OCI-LY7 (cell line): ENCODE measurements around the gene OR1L6. TPM values are rescaled to one million over a fixed set of nuclear protein-coding genes. Genes with fewer than 3 reads are reported as not detected.

Source experiments
- BruUV-seq: library from RNA; stranded (reverse); fragments of 400-500 nt; replicated peaks from 2 replicates; lab custom pipeline; 2021; lab: Mats Ljungman, UMichigan
- CTCF ChIA-PET: fragments of 300-600 bp; sonication (Branson Sonifier 250); formaldehyde crosslinking; loops from one replicate; lab custom pipeline; 2022; ENCODE audit warnings: antibody characterized with exemption; ENCODE audit not compliant: unreplicated experiment; lab: Charles Lee
- POLR2A ChIA-PET: fragments of 300-600 bp; sonication (Branson Sonifier 250); formaldehyde crosslinking; loops from one replicate; lab custom pipeline; 2022; ENCODE audit warnings: antibody characterized with exemption; lab: Charles Lee
- DNase-seq: peaks from one replicate; pipeline ENCODE4 v3.0.0-alpha.2; 2015; ENCODE audit warnings: low spot score
- H2AFZ ChIP-seq: fragments of 200-600 bp; sonication (generic), shearing (Covaris generic); 2 replicates; pipeline ENCODE4 v1.6.1; 2014; ENCODE audit warnings: mild to moderate bottlenecking, antibody characterized with exemption, low read length, moderate library complexity
- H3K27ac ChIP-seq: fragments of 200-600 bp; sonication (generic); 2 replicates; pipeline ENCODE4 v1.5.1; 2014; ENCODE audit warnings: mixed run types, low read depth, mild to moderate bottlenecking, moderate library complexity, low read length, inconsistent platforms; ENCODE audit not compliant: poor library complexity, severe bottlenecking
- H3K36me3 ChIP-seq: fragments of 200-600 bp; sonication (generic); 2 replicates; pipeline ENCODE4 v1.6.1; 2014; ENCODE audit warnings: mild to moderate bottlenecking, antibody characterized with exemption, low read length, moderate library complexity, mixed read lengths; ENCODE audit not compliant: insufficient read depth
- H3K4me1 ChIP-seq: fragments of 200-600 bp; sonication (generic); 2 replicates; pipeline ENCODE4 v1.5.1; 2014; ENCODE audit warnings: mild to moderate bottlenecking, low read length; ENCODE audit not compliant: insufficient read depth, poor library complexity, severe bottlenecking
- H3K4me2 ChIP-seq: fragments of 200-600 bp; sonication (generic); 2 replicates; pipeline ENCODE4 v1.6.1; 2014; ENCODE audit warnings: mild to moderate bottlenecking, low read length
- H3K4me3 ChIP-seq: fragments of 200-600 bp; sonication (generic); 2 replicates; pipeline ENCODE4 v1.5.1; 2014; ENCODE audit warnings: mild to moderate bottlenecking, low read depth, low read length; ENCODE audit not compliant: poor library complexity, severe bottlenecking
- H3K79me2 ChIP-seq: fragments of 200-600 bp; sonication (generic); 2 replicates; pipeline ENCODE4 v1.6.1; 2016; ENCODE audit warnings: low read depth, mild to moderate bottlenecking, low read length, moderate library complexity, mixed read lengths; ENCODE audit not compliant: insufficient read depth
- H3K9me2 ChIP-seq: fragments of 200-600 bp; sonication (generic); 2 replicates; pipeline ENCODE4 v1.6.1; 2016; ENCODE audit warnings: mild to moderate bottlenecking, low read length, mixed read lengths; ENCODE audit not compliant: insufficient read depth
- H3K9me3 ChIP-seq: fragments of 200-600 bp; sonication (generic); 2 replicates; pipeline ENCODE4 v1.6.1; 2014; ENCODE audit warnings: mild to moderate bottlenecking, mixed run types, low read length, mixed read lengths
- H4K20me1 ChIP-seq: fragments of 200-600 bp; sonication (generic); 2 replicates; pipeline ENCODE4 v1.6.1; 2014; ENCODE audit warnings: mild to moderate bottlenecking, antibody characterized with exemption, low read length, moderate library complexity, mixed read lengths; ENCODE audit not compliant: insufficient read depth
- EZH2phosphoT487 ChIP-seq: fragments of 200-600 bp; sonication (generic); IDR thresholded peaks from 2 replicates; pipeline ENCODE4 v1.6.1; 2018; ENCODE audit warnings: low read depth, borderline replicate concordance, mild to moderate bottlenecking, mixed run types, antibody characterized with exemption, low read length, moderate library complexity, mixed read lengths
- intact Hi-C: fragments of 100-400 bp; cut with micrococcal nuclease; formaldehyde crosslinking; loops from one replicate; pipeline ENCODE4 v1.10.0; 2022; ENCODE audit not compliant: unreplicated experiment
- total RNA-seq, 2 experiments: library from RNA; depleted of rRNA in 1 of 2; stranded (reverse); fragments of >200 nt in 1 of 2; shearing (Covaris generic) in 1 of 2; gene quantifications; 2 replicates each; pipeline ENCODE4 v1.2.3, GENCODE V29; 2014 to 2022
- TF ChIP-seq, protein P1 (sequence below): fragments of 200-600 bp; sonication (generic); conservative IDR thresholded peaks from 2 replicates; pipeline ENCODE4 v1.5.1; 2014; ENCODE audit warnings: mild to moderate bottlenecking, antibody characterized with exemption, low read length, moderate library complexity, mixed read lengths

The OR1L6 gene
- total RNA-seq, 2 experiments from 2014 or later = not detected

DNA sequence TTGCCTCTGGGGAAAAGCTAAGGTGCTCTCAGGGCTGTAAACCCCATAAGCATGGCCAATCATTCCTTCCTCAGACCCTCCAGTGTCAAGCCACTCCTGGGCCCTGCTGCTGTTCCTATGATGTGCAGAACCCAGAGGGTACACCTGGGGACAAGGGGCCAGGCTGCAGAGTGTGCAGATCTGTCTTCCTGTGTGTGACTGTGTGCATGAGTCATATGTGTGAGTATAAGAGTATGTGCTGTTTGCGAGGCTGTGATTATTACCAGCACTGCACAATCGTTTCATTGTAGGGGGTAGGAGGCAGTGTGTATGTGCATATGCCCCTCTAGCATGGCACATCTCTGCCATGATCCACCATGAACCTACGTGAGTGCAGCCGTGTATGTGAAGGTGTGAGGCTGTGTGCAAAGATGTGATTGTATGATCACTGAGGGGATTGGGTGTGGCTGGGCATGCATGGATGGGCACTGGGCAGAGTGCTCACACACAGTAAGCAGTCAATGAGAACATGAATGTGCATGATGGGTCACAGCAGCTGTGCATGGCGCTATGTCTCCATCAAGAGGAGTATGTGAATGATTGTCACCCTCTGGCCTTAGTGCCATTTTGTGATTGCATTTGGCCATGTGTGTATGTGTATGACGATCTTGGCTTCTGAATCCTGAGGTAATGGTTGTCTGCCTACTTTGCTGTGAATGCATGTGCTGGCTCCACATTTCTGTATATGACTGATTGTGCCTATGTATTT, 55.4 kb downstream of the OR1L6 start:
- POLR2A ChIA-PET = no interaction called here
- no peaks in the 10 kb centered on the region for H3K9me2 ChIP-seq
- H4K20me1 ChIP-seq = no peaks in the 10 kb centered on the region
- no peak for TF ChIP-seq EZH2phosphoT487
- TF ChIP-seq, protein P1, sequence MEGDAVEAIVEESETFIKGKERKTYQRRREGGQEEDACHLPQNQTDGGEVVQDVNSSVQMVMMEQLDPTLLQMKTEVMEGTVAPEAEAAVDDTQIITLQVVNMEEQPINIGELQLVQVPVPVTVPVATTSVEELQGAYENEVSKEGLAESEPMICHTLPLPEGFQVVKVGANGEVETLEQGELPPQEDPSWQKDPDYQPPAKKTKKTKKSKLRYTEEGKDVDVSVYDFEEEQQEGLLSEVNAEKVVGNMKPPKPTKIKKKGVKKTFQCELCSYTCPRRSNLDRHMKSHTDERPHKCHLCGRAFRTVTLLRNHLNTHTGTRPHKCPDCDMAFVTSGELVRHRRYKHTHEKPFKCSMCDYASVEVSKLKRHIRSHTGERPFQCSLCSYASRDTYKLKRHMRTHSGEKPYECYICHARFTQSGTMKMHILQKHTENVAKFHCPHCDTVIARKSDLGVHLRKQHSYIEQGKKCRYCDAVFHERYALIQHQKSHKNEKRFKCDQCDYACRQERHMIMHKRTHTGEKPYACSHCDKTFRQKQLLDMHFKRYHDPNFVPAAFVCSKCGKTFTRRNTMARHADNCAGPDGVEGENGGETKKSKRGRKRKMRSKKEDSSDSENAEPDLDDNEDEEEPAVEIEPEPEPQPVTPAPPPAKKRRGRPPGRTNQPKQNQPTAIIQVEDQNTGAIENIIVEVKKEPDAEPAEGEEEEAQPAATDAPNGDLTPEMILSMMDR = no peak
- no peak overlapping the region for H3K4me2 ChIP-seq
- H3K36me3 ChIP-seq = no peaks in the 10 kb centered on the region
- H3K4me1 ChIP-seq = no peaks in the 10 kb centered on the region
- no TSS peak for BruUV-seq
- H2AFZ ChIP-seq = no peak overlapping the region
- no peaks in the 10 kb centered on the region for H3K9me3 ChIP-seq
- intact Hi-C loops = no loop called here
- DNase-seq = no peak
- no peak overlapping the region for H3K27ac ChIP-seq
- CTCF ChIA-PET = no interaction called here
- H3K4me3 ChIP-seq = no peak overlapping the region
- H3K79me2 ChIP-seq = no peaks in the 10 kb centered on the region

Other genes starting within 250 kb of the OR1L6 start
- not detected in 2 replicates for gene OR1J2, start 231.5 kb upstream of the OR1L6 start, total RNA-seq (2014; rRNA removed; shearing (Covaris generic))
- gene OR1J2, start 231.5 kb upstream of the OR1L6 start, total RNA-seq (2022) = not detected in 2 replicates
- not detected in 2 replicates for gene OR1J4, start 223.2 kb upstream of the OR1L6 start, total RNA-seq (2014; rRNA removed; shearing (Covaris generic))
- gene OR1J4, start 223.2 kb upstream of the OR1L6 start, total RNA-seq (2022) = not detected in 2 replicates
- not detected in 2 replicates for gene OR1N1, start 215.0 kb upstream of the OR1L6 start, total RNA-seq (2014; rRNA removed; shearing (Covaris generic))
- gene OR1N1, start 215.0 kb upstream of the OR1L6 start, total RNA-seq (2022) = not detected in 2 replicates
- not detected in 2 replicates for gene OR1N2, start 189.2 kb upstream of the OR1L6 start, total RNA-seq (2014; rRNA removed; shearing (Covaris generic))
- gene OR1N2, start 189.2 kb upstream of the OR1L6 start, total RNA-seq (2022) = not detected in 2 replicates
- not detected in 2 replicates for gene OR1L8, start 158.9 kb upstream of the OR1L6 start, total RNA-seq (2014; rRNA removed; shearing (Covaris generic))
- not detected in 2 replicates for gene OR1L8, start 158.9 kb upstream of the OR1L6 start, total RNA-seq (2022)
- not detected in 2 replicates for gene OR1Q1, start 127.6 kb upstream of the OR1L6 start, total RNA-seq (2014; rRNA removed; shearing (Covaris generic))
- not detected in 2 replicates for gene OR1Q1, start 127.6 kb upstream of the OR1L6 start, total RNA-seq (2022)
- gene OR1B1, start 84.7 kb upstream of the OR1L6 start, total RNA-seq (2014; rRNA removed; shearing (Covaris generic)) = not detected in 2 replicates
- not detected in 2 replicates for gene OR1B1, start 84.7 kb upstream of the OR1L6 start, total RNA-seq (2022)
- gene OR1L1, start 80.6 kb upstream of the OR1L6 start, total RNA-seq (2014; rRNA removed; shearing (Covaris generic)) = not detected in 2 replicates
- gene OR1L1, start 80.6 kb upstream of the OR1L6 start, total RNA-seq (2022) = not detected in 2 replicates
- not detected in 2 replicates for gene OR1L3, start 67.2 kb upstream of the OR1L6 start, total RNA-seq (2014; rRNA removed; shearing (Covaris generic))
- not detected in 2 replicates for gene OR1L3, start 67.2 kb upstream of the OR1L6 start, total RNA-seq (2022)
- not detected in 2 replicates for gene OR1L4, start 18.3 kb upstream of the OR1L6 start, total RNA-seq (2014; rRNA removed; shearing (Covaris generic))
- gene OR1L4, start 18.3 kb upstream of the OR1L6 start, total RNA-seq (2022) = not detected in 2 replicates
- not detected in 2 replicates for gene OR5C1, start 46.6 kb downstream of the OR1L6 start, total RNA-seq (2014; rRNA removed; shearing (Covaris generic))
- gene OR5C1, start 46.6 kb downstream of the OR1L6 start, total RNA-seq (2022) = not detected in 2 replicates
- gene OR1K1, start 57.8 kb downstream of the OR1L6 start, total RNA-seq (2014; rRNA removed; shearing (Covaris generic)) = not detected in 2 replicates
- gene OR1K1, start 57.8 kb downstream of the OR1L6 start, total RNA-seq (2022) = not detected in 2 replicates
- gene PDCL, start 86.3 kb downstream of the OR1L6 start, total RNA-seq (2014; rRNA removed; shearing (Covaris generic)) = 25.1 and 26.9 TPM in 2 replicates
- 24.0 and 26.6 TPM in 2 replicates for gene PDCL, start 86.3 kb downstream of the OR1L6 start, total RNA-seq (2022)
- gene RC3H2, start 163.1 kb downstream of the OR1L6 start, total RNA-seq (2014; rRNA removed; shearing (Covaris generic)) = 45.0 and 46.2 TPM in 2 replicates
- 73.7 and 78.7 TPM in 2 replicates for gene RC3H2, start 163.1 kb downstream of the OR1L6 start, total RNA-seq (2022)
- 7.1 and 8.1 TPM in 2 replicates for gene ZBTB6, start 171.0 kb downstream of the OR1L6 start, total RNA-seq (2014; rRNA removed; shearing (Covaris generic))
- gene ZBTB6, start 171.0 kb downstream of the OR1L6 start, total RNA-seq (2022) = 8.4 and 9.4 TPM in 2 replicates
- 7.6 and 10.8 TPM in 2 replicates for gene ZBTB26, start 189.2 kb downstream of the OR1L6 start, total RNA-seq (2014; rRNA removed; shearing (Covaris generic))
- gene ZBTB26, start 189.2 kb downstream of the OR1L6 start, total RNA-seq (2022) = 14.2 and 15.6 TPM in 2 replicates
- 16.8 and 24.2 TPM in 2 replicates for gene RABGAP1, start 198.7 kb downstream of the OR1L6 start, total RNA-seq (2014; rRNA removed; shearing (Covaris generic))
- gene RABGAP1, start 198.7 kb downstream of the OR1L6 start, total RNA-seq (2022) = 39.8 and 46.6 TPM in 2 replicates